HAP-1 (cell line): Measurements from ENCODE around the gene IL27RA.

Experiments used
- DNase-seq, 2 experiments: peaks; one replicate each; pipeline ENCODE4 v3.0.0-alpha.2; 2016 to 2020; ENCODE audit warnings: low spot score in 2 of 2
- H3K27me3 ChIP-seq: fragments of 250-450 bp; sonication (Bioruptor Pico); 2 replicates; pipeline ENCODE4 v1.5.1; 2020; ENCODE audit warnings: low read depth, mild to moderate bottlenecking, moderate library complexity
- H3K36me3 ChIP-seq: fragments of 250-450 bp; sonication (Bioruptor Pico); replicated peaks from 2 replicates; pipeline ENCODE4 v1.5.1; 2020; ENCODE audit warnings: mild to moderate bottlenecking
- H3K4me1 ChIP-seq: fragments of 250-450 bp; sonication (Bioruptor Pico); 2 replicates; pipeline ENCODE4 v1.5.1; 2020; ENCODE audit warnings: mild to moderate bottlenecking
- H3K4me3 ChIP-seq: fragments of 250-450 bp; sonication (Bioruptor Pico); 2 replicates; pipeline ENCODE4 v1.5.1; 2020; ENCODE audit warnings: mild to moderate bottlenecking, moderate library complexity
- H3K9me3 ChIP-seq: fragments of 250-450 bp; sonication (Bioruptor Pico); 2 replicates; pipeline ENCODE4 v1.5.1; 2020; ENCODE audit warnings: mild to moderate bottlenecking, moderate library complexity
- in situ Hi-C: fragments of 300-500 bp; cut with MboI; formaldehyde crosslinking; loops from 3 replicates; pipeline ENCODE4 v1.14.3; 2020; ENCODE audit warnings: low sequenced_read_pairs, inconsistent platforms, mixed read lengths

Gene IL27RA

DNA sequence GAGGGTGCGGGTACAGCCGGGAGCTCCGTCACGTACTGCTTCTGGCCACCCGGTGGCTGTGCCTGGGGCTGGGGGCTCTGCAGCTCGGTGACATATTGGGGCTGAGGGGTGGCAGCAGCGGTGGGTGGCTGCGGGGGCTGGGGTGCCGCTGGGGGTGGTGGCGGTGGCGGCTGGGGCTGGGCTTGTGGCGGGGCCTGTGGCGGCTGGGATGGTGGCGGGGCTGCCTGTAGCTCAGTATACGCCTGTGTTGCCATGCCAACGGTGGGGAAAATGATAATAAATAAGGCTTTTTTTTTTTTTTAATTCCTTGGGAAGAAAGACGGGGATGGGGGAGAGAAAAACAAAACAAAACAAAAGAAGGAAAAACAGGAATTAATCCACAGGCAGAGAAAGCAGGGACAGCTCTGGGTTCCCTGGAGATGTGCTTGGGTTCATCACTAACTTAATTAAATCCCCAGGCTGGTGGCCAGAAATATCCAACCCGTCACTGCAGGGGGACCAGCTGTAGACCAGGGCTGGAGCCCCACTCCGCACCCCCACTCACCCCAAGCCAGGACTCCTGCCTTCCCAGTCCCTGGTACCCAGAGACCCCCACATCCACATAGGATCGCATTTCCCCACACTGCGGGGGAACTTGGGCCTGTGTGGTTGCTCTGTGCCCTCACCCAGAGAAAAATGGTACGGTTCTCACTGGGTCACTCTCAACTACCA lies 37.8 kb upstream of the IL27RA start:
- Histone ChIP-seq H3K4me1 (no peaks in the 10 kb centered on the region), H3K36me3 (peaks cover 10% of the 10 kb centered on the region), H3K4me3 (no peak overlapping the region), H3K27me3 (no peaks in the 10 kb centered on the region), H3K9me3 (no peaks in the 10 kb centered on the region)
- DNase-seq = peak in 1 of 2 experiments; percentile 47
- in situ Hi-C loops = no loop called here

DNA sequence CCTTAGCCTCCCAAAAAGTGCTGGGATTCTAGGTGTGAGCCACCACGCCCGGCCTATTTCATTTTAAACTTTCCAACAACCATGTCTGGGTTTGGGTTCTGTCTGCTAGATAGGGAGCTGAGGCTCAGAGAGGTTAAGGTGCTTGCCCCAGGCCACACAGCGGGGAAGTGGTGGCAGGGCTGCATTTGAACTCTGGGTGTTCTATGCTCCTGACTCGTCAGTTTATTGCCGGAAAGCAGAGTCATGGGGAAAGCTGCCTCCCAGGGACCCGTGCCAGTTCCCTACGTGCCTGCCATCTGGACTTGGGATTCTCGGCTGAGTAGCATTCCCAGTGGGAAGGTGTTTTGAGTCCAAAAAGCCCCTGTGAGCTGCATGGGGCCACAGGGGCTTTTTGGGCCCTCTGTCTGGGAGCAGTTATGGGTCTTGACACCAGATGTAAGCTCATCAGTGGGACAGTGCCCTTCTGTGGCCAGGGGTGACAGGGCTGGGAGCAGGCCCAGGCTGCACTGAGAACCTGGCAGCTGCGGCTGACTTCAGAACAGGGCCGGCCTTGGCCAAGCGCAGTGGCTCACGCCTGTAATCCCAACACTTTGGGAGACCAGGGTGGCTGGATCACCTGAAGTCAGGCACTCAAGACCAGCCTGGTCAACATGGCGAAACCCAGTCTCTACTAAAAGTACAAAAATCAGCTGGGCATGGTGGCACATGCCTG lies 36.4 kb upstream of the IL27RA start:
- in situ Hi-C loops = no loop called here
- Histone ChIP-seq H3K9me3 (peaks cover 7% of the 10 kb centered on the region; the same call in 1 of the 2 replicates), H3K36me3 (peaks cover 8% of the 10 kb centered on the region), H3K4me3 (no peak overlapping the region), H3K4me1 (no peaks in the 10 kb centered on the region), H3K27me3 (no peaks in the 10 kb centered on the region)
- no peak for DNase-seq

DNA sequence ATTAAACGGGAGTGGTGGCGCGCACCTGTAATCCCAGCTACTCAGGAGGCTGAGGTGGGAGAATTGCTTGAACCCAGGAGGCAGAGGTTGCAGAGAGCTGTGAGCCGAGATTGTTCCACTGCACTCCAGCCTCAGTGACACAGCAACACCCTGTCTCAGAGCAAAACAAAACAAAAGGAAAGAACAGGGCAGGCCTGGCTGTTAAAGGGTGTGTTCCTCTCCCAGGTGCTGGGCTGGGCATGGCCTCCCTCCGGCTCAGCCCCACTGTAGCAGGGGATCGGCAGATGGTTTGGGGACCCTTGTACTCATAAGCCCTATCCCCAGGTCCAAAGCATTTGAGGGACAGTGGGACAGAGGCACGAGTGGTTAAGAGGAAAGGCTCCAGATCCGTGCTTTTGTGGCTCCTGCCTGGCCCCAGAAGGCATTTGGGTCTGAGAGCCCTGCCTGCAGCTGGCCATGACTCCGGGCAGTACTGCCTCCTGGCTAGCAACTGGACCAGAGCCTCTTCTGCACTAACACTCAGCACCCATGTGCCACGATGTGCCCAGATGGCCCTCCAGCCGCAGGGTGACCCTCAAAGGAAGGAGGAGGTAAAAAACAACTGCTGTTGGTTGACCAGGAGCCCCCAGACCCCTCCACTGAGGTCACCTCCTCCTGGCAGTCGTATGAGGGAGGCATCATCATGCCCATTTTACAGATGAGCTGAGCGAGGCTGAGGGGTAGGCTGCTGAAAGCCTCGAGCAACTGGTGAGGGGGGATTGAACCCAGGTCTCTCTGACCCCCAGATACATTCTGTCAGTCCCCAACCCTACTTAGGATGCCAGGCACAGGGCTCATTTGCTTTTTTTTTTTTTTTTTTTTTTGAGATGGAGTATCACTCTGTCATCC lies 35.4 kb upstream of the IL27RA start:
- in situ Hi-C loops = no loop called here
- no peaks in the 10 kb centered on the region for H3K27me3 ChIP-seq
- no peak for DNase-seq
- H3K9me3 ChIP-seq = peaks cover 7% of the 10 kb centered on the region; the same call in 1 of the 2 replicates
- no peak overlapping the region for H3K4me3 ChIP-seq
- H3K4me1 ChIP-seq = no peaks in the 10 kb centered on the region
- peaks cover 8% of the 10 kb centered on the region for H3K36me3 ChIP-seq

DNA sequence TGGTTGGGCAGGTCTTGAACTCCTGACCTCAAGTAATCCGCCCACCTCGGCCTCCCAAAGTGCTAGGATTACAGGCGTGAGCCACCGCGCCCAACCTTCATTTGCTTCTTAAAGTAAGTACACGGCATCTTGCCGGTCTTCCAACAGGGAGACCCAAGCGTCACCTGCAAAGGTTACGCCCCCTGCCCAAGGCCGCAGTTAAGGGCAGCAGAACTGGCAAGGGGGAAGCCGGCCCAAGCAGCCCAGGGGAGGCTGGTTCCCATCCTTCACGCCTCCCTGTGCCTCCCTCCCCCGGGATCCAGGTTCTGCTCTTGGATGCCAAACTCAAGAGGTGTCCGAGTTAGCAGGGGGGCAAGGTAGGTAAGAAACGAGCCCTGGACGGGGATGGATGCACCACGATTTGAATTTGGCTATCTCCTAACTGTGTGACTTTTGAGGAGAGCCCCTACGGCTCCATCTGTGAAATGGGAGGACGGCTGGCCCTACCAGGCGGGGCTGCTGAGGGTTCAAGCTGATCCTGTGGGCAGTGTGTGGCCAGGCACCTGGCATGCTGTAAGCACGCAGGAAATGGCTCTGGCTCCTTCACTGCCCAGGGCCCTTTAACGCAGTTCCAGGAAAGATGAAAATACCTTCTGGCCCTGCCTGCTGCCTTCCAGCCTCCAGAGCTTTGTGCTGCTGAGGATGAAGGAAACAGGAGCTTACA lies 34.5 kb upstream of the IL27RA start:
- no peaks in the 10 kb centered on the region for H3K27me3 ChIP-seq
- H3K36me3 ChIP-seq = peaks cover 8% of the 10 kb centered on the region; the same call in 1 of the 2 replicates
- no peak overlapping the region for H3K4me3 ChIP-seq
- H3K4me1 ChIP-seq = no peaks in the 10 kb centered on the region
- peaks cover 7% of the 10 kb centered on the region; the same call in 1 of the 2 replicates for H3K9me3 ChIP-seq
- in situ Hi-C loops = no loop called here
- no peak for DNase-seq

DNA sequence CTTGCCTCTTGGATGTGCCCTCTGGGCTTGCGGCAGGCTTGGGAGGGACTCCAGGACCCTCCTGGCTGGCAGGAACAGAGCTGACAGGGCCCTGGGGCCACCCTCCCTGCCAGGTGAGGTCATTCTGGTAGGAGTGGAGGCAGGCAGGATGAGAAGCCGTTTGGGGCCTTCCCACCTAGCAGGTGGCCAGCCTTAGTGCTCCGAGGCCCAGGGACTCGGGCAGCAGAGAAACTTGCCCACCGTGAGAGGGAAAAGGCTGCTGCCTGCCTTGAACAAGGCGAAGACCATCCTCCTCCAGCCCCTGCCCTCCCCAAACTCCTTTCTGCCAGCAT lies 34.0 kb upstream of the IL27RA start:
- no peak for DNase-seq
- H3K36me3 ChIP-seq = peaks cover 5% of the 10 kb centered on the region; the same call in 1 of the 2 replicates
- no peaks in the 10 kb centered on the region for H3K4me1 ChIP-seq
- in situ Hi-C loops = no loop called here
- H3K27me3 ChIP-seq = no peaks in the 10 kb centered on the region
- no peak overlapping the region for H3K4me3 ChIP-seq
- H3K9me3 ChIP-seq = peaks cover 7% of the 10 kb centered on the region; the same call in 1 of the 2 replicates

DNA sequence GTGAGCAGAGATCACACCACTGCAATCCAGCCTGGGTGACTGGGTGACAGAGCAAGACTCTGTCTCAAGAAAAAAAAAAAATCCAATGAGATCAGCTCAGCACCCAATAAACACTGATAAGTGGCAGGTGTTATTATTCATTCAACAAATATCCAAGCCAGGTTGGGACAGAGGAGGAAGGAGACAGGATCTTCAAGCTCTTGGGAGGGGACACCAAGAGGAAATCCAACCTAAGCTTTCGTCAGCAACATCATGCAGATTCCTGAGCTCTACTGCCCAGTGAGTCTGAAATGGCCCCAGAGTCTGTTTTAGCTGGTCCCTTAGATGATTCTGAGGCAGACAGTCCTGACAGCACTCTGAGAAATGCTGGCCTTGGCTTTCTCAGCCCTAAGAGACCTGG lies 33.1 kb upstream of the IL27RA start:
- H3K4me1 ChIP-seq = no peaks in the 10 kb centered on the region
- H3K27me3 ChIP-seq = no peaks in the 10 kb centered on the region
- H3K9me3 ChIP-seq = peaks cover 7% of the 10 kb centered on the region; the same call in 1 of the 2 replicates
- in situ Hi-C loops = no loop called here
- no peaks in the 10 kb centered on the region for H3K36me3 ChIP-seq
- DNase-seq = no peak
- H3K4me3 ChIP-seq = no peak overlapping the region

DNA sequence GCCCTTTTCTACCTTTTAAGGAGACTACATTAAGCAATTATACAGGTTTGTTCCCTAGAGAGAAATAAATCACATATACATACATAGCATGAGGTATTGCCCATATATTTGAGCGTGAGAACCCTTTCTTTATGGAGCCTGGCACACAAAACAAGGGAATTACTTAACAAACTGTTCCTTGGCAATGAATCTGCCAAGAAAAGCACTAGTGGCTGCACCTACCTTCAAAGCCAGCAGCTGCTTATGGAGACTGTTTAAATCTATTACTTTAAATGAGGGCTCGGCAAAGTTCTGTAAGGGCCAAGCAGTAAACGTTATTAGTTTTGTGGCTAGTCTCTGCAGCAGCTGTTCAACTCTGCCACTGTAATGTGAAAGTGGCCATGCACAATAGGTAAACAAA lies 32.5 kb upstream of the IL27RA start:
- Histone ChIP-seq H3K4me1 (no peaks in the 10 kb centered on the region), H3K36me3 (no peaks in the 10 kb centered on the region), H3K9me3 (peaks cover 7% of the 10 kb centered on the region; the same call in 1 of the 2 replicates), H3K4me3 (no peak overlapping the region), H3K27me3 (no peaks in the 10 kb centered on the region)
- in situ Hi-C loops = no loop called here
- no peak for DNase-seq

DNA sequence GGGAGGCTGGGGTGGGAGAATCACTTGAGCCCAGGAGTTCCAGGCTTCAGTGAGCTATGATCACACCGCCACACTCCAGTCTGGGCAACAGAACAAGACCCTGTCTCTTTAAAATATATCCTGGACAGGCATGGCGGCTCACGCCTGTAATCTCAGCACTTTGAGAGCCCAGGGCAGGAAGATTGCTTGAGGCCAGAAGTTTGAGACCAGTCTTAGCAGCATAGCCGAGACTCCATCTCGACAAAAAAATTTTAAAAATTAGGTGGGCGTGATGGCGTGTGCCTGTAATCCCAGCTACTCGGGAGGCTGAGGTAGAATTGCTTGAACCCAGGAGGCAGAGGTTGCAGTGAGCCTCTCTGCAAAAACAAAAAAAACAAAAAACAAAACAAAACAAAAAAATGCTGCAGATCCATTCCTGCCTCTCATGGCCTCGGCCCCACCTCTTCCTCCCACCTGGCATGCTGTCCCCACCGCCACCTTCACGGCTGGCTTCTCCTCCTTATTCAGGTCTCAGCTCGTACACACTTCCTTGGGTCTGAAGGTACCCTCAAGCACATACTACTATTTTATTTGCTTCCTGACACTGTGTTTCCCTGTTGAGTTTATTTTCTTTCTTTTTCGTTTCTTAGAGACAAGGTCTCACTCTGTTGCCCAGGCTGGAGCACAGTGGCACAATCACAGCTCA lies 30.7 kb upstream of the IL27RA start:
- Histone ChIP-seq H3K4me3 (no peak overlapping the region), H3K9me3 (peaks cover 7% of the 10 kb centered on the region; the same call in 1 of the 2 replicates), H3K36me3 (no peaks in the 10 kb centered on the region), H3K4me1 (peaks cover 4% of the 10 kb centered on the region; the same call in 1 of the 2 replicates), H3K27me3 (no peaks in the 10 kb centered on the region)
- in situ Hi-C loops = loop anchor here (25.0 kb wide), 1 partner anchor 839 kb away; the partner anchor contains the start of genes IER2 and STX10
- no peak for DNase-seq

DNA sequence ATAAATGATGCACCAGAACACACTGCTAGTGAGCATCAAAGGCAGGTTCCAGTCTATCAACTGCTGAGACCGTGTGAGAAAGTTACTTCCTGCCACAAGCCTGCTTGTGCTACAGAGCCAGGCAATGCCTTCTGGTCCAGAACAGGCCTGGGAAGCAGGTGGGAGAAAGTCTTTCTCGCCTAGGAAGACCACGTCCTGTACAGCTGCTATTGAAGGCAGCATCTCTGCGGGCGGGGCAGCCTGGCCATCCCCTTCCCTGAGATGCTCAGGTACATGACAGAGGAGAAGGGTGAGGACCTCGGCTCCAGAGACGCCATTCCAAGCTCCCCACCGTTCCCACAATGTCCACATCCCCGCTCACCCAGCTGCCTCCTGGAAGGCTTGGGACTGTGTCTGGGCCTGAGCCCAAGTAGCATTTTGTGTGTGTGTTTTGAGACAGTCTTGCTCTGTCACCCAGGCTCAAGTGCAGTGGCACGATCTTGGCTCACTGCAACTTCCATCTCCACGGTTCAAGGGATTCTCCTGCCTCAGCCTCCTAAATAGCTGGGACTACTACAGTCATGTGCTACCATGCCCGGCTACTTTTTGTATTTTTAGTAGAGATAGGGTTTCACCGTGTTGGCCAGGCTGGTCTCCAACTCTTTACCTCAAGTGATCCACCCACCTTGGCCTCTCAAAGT lies 28.9 kb upstream of the IL27RA start:
- Histone ChIP-seq H3K4me1 (peaks cover 7% of the 10 kb centered on the region; the same call in 1 of the 2 replicates), H3K4me3 (no peak overlapping the region), H3K36me3 (no peaks in the 10 kb centered on the region), H3K9me3 (peaks cover 7% of the 10 kb centered on the region; the same call in 1 of the 2 replicates), H3K27me3 (no peaks in the 10 kb centered on the region)
- in situ Hi-C loops = loop anchor here (25.0 kb wide), 1 partner anchor 840 kb away; the partner anchor contains the start of genes IER2 and STX10
- DNase-seq = no peak

DNA sequence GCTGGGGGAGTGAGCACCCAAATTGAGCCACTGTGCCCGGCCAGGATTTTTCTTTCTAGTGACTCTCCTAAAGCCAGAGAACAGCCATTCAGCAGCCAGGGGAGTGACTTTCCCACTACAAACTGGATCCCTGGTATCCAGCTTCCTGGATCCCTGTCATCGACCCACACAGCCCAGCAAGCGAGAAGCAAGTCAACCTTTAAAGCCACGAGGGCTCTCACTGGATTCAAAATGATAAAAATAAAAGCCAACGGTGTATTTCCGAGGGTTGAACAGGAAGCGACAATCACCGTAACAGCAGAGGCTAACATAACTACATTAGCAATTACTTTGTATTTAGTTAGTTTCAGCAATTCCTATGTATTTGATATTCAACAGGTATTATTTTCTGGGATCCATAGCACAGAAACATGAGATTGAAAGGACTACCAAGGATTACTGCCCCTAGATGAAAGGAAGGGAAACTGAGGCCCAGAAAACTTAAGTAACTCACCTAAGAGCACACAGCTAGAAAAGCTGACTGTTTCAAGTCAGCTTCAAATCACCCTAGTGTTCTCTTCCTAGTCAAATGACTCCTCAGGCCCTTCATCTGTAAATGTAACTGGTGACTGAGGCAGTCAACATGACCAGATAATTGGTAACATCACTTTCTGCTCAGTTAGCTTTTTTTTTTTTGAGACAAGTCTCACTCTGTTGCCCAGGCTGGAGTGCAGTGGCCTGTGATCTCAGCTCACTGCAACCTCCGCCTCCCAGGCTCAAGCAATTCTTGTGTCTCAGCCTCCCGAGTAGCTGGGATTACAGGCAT lies 28.1 kb upstream of the IL27RA start:
- Histone ChIP-seq H3K27me3 (no peaks in the 10 kb centered on the region), H3K4me1 (peaks cover 7% of the 10 kb centered on the region; the same call in 1 of the 2 replicates), H3K4me3 (no peak overlapping the region), H3K36me3 (no peaks in the 10 kb centered on the region), H3K9me3 (peaks cover 7% of the 10 kb centered on the region; the same call in 1 of the 2 replicates)
- in situ Hi-C loops = loop anchor here (25.0 kb wide), 1 partner anchor 841 kb away; the partner anchor contains the start of genes IER2 and STX10
- no peak for DNase-seq

DNA sequence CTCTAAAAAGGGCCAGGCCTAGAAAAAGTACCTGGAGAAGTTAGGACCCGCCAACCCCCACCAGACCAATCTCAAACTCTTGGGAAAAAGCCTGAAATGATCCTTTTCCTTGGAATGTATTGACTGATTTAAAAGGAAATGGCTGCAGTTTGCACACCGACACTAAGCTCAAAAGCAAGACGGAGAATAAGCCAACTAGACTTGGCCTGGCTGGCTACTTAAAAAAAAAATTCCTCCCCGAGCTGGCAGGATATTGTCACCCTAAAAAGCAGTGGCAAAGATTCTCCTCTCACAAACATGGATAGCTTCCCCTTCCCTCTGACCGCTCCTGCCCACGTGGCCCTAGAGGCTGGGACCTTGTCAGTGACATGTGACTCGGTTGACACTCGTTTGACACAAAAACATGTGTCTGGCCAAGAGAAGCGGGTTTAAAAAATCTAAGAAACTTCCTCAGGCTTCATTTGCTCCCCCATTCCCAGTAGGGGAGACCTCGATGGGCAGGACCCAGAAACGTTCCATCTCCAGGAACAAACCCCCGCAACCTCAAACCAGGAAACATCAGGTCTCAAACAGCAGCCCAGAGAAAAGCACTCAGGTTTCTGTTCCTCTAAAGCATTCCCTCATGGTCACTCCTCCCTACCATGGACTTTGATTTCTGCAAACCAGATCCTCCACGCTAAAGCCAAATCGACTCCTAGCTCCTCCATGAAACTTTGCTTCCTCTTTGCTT lies 26.8 kb upstream of the IL27RA start:
- no peak overlapping the region; the same call in none of the 2 replicates for H3K4me3 ChIP-seq
- peaks cover 1% of the 10 kb centered on the region; the same call in 1 of the 2 replicates for H3K9me3 ChIP-seq
- in situ Hi-C loops = loop anchor here (25.0 kb wide), 1 partner anchor 842 kb away; the partner anchor contains the start of genes IER2 and STX10
- no peaks in the 10 kb centered on the region for H3K36me3 ChIP-seq
- no peak for DNase-seq
- no peaks in the 10 kb centered on the region for H3K27me3 ChIP-seq
- peaks cover 7% of the 10 kb centered on the region; the same call in 1 of the 2 replicates for H3K4me1 ChIP-seq
